ENCODE measurements around the gene DRD2. TPM values are rescaled to one million over a fixed set of nuclear protein-coding genes. Genes with fewer than 3 reads are reported as not detected.

Gene DRD2
- total and polyA plus RNA-seq, 2 of the 13 experiments (the other 11 are each of a cell fraction or from before 2014, with no cell fraction given): not detected

DNA sequence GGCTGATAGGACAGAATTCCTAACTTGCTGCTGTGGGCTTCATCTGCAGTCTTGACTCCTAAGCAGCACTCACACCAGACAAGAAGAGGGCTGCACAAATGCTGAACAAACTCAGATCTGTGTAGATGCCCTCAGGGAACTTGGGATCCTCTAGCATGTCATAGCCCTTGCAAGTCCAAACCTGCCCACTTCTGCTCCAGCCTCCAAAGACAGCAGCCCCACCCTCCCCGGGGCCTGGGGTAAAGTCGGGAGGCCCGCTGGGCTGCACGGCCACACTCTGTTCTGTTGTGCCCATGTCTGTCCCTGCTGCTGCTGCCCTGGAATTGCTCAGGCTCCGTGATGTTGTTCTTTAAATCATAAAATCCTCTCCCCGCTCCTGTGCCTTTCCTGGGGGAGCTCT lies 28.3 kb downstream of the DRD2 start:
- H3K27ac ChIP-seq (ENCODE audit: extremely low read length, insufficient read depth, low read length): no peak overlapping the region
- FAIRE-seq (no peak), ATAC-seq (no peak), DNase-seq (ENCODE audit: low spot score) (no peak)
- H3K4me3 ChIP-seq (replicated peaks in 1 of 3; ENCODE audit: insufficient read depth in 1 of 3, low read depth in 2 of 3, low read length in 3 of 3): no peak overlapping the region
- intact Hi-C loops (cut with micrococcal nuclease; ENCODE audit: unreplicated experiment): no loop called here
- no peaks in the 10 kb centered on the region for H3K4me1 ChIP-seq (ENCODE audit: insufficient read depth, low read length)
- no peak overlapping the region for H3K4me2 ChIP-seq (ENCODE audit: low read depth, low read length)
- no peaks in the 10 kb centered on the region for H4K20me1 ChIP-seq (ENCODE audit: insufficient read depth, low read length)
- H3K27me3 ChIP-seq (ENCODE audit: control insufficient read depth in 1 of 2, insufficient read depth in 2 of 2, low read length in 2 of 2): peaks cover 4 to 39% of the 10 kb centered on the region in 2 experiments; a peak in 4 of 5 replicates
- H3K9ac ChIP-seq (ENCODE audit: insufficient read depth, low read depth, low read length): no peak overlapping the region
- ChIA-PET CTCF (ENCODE audit: low intra/inter-chr PET ratio, low total read pairs) (no interaction called here), POLR2A (no interaction called here)
- in situ Hi-C loops (cut with HindIII; ENCODE audit: extremely low pct_ligation_motif_present, low pct_unique_long_range_greater_than_20kb): no loop called here
- H3K9me3 ChIP-seq (ENCODE audit: low read length): no peaks in the 10 kb centered on the region
- WGBS (ENCODE audit: low lambda C conversion rate): 4% methylated on average over 2 of the region's 6 CpGs
- H3K36me3 ChIP-seq (replicated peaks in 1 of 2; ENCODE audit: control insufficient read depth in 1 of 2, insufficient read depth in 2 of 2, low read length in 2 of 2): no peaks in the 10 kb centered on the region
- no peaks in the 10 kb centered on the region for H3K79me2 ChIP-seq (ENCODE audit: insufficient read depth, low read length)
- no peak overlapping the region for H2AFZ ChIP-seq (ENCODE audit: low read length)
- no peak for TF ChIP-seq TBX2 (CRISPR knock-in tag; IDR thresholded peaks at IDR 0.05; ENCODE audit: borderline replicate concordance)
- TF ChIP-seq NR2F2 (IDR thresholded peaks at IDR 0.05; ENCODE audit: borderline replicate concordance, low read depth): no peak
- no peak for TF ChIP-seq RNF2 (conservative IDR thresholded peaks at IDR 0.05; ENCODE audit: low read depth)
- TF ChIP-seq ZC3H13 (CRISPR knock-in tag; IDR thresholded peaks at IDR 0.05): no peak
- TF ChIP-seq, protein P1, sequence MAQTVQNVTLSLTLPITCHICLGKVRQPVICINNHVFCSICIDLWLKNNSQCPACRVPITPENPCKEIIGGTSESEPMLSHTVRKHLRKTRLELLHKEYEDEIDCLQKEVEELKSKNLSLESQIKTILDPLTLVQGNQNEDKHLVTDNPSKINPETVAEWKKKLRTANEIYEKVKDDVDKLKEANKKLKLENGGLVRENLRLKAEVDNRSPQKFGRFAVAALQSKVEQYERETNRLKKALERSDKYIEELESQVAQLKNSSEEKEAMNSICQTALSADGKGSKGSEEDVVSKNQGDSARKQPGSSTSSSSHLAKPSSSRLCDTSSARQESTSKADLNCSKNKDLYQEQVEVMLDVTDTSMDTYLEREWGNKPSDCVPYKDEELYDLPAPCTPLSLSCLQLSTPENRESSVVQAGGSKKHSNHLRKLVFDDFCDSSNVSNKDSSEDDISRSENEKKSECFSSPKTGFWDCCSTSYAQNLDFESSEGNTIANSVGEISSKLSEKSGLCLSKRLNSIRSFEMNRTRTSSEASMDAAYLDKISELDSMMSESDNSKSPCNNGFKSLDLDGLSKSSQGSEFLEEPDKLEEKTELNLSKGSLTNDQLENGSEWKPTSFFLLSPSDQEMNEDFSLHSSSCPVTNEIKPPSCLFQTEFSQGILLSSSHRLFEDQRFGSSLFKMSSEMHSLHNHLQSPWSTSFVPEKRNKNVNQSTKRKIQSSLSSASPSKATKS (CRISPR knock-in tag; IDR thresholded peaks at IDR 0.05): no peak
- TF ChIP-seq ZNF484 (CRISPR knock-in tag; IDR thresholded peaks at IDR 0.05; ENCODE audit: borderline replicate concordance, low read depth): no peak
- TF ChIP-seq ATF7-NPFF (CRISPR knock-in tag; IDR thresholded peaks at IDR 0.05; ENCODE audit: low read depth): no peak
- TF ChIP-seq, protein P2, sequence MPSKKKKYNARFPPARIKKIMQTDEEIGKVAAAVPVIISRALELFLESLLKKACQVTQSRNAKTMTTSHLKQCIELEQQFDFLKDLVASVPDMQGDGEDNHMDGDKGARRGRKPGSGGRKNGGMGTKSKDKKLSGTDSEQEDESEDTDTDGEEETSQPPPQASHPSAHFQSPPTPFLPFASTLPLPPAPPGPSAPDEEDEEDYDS (CRISPR knock-in tag; IDR thresholded peaks at IDR 0.05): no peak
- TF ChIP-seq EZH2 (conservative IDR thresholded peaks at IDR 0.05; ENCODE audit: low read depth, low read length): no peak
- TF ChIP-seq ZNF143 (CRISPR knock-in tag; IDR thresholded peaks at IDR 0.05): no peak
- TF ChIP-seq, protein P3, sequence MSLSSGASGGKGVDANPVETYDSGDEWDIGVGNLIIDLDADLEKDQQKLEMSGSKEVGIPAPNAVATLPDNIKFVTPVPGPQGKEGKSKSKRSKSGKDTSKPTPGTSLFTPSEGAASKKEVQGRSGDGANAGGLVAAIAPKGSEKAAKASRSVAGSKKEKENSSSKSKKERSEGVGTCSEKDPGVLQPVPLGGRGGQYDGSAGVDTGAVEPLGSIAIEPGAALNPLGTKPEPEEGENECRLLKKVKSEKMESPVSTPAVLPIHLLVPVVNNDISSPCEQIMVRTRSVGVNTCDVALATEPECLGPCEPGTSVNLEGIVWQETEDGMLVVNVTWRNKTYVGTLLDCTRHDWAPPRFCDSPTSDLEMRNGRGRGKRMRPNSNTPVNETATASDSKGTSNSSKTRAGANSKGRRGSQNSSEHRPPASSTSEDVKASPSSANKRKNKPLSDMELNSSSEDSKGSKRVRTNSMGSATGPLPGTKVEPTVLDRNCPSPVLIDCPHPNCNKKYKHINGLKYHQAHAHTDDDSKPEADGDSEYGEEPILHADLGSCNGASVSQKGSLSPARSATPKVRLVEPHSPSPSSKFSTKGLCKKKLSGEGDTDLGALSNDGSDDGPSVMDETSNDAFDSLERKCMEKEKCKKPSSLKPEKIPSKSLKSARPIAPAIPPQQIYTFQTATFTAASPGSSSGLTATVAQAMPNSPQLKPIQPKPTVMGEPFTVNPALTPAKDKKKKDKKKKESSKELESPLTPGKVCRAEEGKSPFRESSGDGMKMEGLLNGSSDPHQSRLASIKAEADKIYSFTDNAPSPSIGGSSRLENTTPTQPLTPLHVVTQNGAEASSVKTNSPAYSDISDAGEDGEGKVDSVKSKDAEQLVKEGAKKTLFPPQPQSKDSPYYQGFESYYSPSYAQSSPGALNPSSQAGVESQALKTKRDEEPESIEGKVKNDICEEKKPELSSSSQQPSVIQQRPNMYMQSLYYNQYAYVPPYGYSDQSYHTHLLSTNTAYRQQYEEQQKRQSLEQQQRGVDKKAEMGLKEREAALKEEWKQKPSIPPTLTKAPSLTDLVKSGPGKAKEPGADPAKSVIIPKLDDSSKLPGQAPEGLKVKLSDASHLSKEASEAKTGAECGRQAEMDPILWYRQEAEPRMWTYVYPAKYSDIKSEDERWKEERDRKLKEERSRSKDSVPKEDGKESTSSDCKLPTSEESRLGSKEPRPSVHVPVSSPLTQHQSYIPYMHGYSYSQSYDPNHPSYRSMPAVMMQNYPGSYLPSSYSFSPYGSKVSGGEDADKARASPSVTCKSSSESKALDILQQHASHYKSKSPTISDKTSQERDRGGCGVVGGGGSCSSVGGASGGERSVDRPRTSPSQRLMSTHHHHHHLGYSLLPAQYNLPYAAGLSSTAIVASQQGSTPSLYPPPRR (CRISPR knock-in tag; IDR thresholded peaks at IDR 0.05; ENCODE audit: borderline replicate concordance): no peak
- no peak for TF ChIP-seq DPF2 (CRISPR knock-in tag; IDR thresholded peaks at IDR 0.05; ENCODE audit: borderline replicate concordance, low read depth)
- TF ChIP-seq TRIM24 (CRISPR knock-in tag; IDR thresholded peaks at IDR 0.05): no peak
- no TSS peak for BruUV-seq (replicated peaks)
